ENCODE data around the gene ZBTB20.
"Not testable (repeated sequence)": the region's sequence is repeated elsewhere in the genome, so short reads cannot be mapped to it uniquely, and the experiment has no call there.

The ZBTB20 gene

DNA sequence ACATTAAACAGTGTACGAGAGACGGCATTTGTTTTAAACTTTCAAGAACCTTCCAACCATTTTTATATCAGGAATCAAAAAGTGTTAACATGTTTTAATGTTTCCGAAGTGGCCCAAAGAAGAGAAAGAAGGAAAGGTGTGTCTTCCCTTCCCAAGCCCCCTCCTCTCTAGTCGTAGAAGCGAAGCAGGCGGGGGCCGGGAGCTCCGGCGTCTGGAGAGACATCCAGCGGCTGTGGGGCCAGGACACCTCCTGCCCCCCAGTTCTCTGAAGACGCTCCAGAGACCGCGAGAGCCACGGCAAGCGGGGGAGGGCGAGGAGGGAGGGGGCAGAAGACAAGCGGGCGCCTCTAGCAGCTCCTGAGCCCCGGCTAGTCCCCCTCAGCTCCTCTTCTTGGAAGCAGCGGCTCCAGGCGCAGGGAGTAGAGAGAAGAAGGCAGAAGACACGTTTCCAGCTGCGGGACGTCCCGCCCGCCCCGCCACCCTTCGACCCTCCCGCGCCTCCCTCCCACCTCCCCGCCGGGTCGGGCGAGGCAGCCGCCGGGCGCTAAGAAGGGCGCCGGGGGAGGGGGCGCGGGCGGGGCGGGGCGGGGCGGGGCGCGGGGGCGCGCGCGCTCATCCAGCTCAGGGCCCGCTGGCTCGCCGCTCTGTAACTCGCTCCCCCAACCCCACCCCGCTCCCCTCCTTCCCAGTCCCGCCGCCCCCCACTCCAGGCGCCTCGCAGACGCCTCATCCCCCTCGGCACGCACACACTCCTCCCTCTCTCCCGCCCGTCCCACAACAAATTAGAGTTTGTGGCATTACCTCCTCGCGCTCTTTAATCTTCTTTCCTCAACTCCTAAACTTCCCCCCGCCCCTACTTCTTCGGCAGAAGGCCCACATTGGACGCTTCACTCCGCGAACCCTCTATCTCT, at the start of gene ZBTB20:
TSS of gene ZBTB20 (minus strand) at position 871 of the 911 bp plus-strand sequence.
- DNase-seq (ENCODE audit: low spot score), result peak; percentile 38

DNA sequence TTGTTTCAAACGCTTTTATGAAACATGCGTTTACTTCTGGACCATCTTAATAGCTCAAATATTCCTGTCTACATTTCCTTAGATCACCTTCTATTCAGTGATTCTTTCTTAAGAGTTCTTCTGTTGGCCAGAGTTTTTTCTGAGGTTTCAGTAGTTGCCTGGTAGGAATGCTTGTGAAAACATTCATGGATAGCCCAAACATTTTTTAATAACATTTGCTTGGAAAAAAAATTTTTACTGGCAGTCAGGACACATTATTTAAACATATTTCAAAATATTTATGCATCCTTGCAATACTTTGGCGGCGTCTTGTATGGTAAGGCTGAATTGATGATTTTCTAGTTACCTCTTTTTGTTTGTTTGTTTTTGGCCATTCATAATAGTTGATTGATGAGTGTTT, 47.4 kb upstream of the ZBTB20 start:
- DNase-seq (ENCODE audit: low spot score), result no peak

DNA sequence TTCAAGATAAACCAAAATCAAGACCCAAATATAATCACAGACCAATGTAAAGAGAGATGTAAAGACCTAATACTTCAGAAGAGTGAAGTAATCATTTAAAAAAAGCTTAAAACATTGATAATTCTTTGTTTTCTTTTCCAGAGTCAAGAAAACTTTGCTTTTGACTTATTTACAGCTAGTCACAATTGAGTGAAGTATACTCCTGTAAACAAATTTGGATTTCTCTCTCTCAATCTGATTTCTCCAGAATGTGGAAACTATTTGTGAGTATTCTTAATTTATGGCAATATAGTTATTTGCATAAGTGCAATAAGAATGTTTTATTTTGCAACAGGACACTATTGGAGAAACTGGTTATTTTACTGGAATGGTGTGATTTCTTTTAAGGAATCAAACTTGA, 43.7 kb upstream of the ZBTB20 start:
- DNase-seq (ENCODE audit: low spot score), result no peak

DNA sequence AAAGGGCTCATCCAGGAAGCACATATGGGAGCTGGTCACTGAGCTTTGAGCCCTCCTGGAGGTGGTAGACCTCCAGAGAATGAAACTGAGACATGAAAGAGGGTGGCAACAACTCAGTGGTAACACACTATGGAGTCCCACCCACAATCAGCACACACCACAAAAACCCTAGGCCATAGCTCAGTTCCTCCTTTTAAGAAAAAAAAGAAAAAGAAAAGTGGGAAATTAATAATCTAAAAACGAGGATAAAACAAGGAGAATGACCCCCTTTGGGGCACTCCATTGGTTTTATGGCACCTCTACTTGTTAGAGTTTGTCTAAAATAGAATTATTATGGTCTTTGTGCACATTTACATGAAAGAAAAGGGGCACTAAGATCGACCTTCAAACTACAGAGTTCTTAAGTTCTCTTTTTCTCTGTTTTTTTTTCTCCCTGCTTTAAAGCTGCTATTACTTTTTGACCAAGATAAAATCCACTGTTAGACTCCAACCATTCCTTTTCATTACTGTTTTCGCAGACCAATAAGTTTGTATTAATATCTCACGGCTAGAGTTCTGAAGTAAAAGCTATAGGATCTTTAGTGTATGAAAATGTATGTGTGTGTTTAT, 40.2 kb upstream of the ZBTB20 start:
- DNase-seq (ENCODE audit: low spot score), result no peak

- DNase-seq (ENCODE audit: low spot score), result no peak
Measured at GRCh38 chr3:115186351-115187148, 39.5 kb upstream of the ZBTB20 start.

- not testable (repeated sequence) for DNase-seq (ENCODE audit: low spot score)
Measured at GRCh38 chr3:115184859-115185572, 37.9 kb upstream of the ZBTB20 start.

- not testable (repeated sequence) for DNase-seq (ENCODE audit: low spot score)
Measured at GRCh38 chr3:115178930-115179329, 31.8 kb upstream of the ZBTB20 start.

GRCh38 chr3:115169808-115170207, 22.7 kb upstream of the ZBTB20 start:
- DNase-seq (ENCODE audit: low spot score), result peak; percentile 23

DNA sequence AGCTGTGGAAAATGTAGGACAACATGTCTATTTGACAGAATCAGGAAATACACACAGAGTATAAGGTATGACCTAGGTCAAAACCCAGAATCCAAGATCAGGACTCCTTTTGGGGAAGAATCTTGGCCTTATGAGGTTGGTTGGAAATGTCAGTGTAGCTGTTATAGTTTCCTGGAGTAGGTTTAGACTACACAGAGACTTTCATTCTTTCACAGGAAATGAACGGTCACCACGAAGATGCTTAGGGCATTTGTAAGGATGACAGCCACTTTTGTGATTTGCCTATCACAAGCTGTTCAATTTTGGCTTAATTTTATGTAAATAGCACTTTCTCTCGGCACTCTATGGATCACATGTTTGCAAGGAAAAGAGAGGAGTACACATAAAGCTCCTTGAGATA, 18.6 kb upstream of the ZBTB20 start:
- DNase-seq (ENCODE audit: low spot score), result no peak

DNA sequence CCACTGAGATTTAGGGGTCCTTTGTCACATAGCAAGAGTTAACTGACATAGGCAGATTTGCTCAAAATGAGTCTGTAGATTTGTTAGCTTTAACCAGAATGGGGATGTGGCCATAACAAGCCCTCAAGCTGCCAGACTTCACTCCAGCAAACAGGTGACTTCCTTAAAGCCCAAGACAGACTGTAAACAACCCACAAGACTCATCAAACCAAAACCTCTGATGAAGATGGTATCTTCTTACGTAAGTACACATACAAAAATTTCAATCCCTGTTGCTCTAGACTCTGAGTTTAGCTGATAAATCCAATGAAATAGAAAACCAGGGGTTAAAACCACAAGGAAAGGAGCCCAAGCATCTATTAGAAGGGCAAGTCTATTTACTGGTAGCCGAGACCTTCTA, 18.2 kb upstream of the ZBTB20 start:
- no peak for DNase-seq (ENCODE audit: low spot score)

DNA sequence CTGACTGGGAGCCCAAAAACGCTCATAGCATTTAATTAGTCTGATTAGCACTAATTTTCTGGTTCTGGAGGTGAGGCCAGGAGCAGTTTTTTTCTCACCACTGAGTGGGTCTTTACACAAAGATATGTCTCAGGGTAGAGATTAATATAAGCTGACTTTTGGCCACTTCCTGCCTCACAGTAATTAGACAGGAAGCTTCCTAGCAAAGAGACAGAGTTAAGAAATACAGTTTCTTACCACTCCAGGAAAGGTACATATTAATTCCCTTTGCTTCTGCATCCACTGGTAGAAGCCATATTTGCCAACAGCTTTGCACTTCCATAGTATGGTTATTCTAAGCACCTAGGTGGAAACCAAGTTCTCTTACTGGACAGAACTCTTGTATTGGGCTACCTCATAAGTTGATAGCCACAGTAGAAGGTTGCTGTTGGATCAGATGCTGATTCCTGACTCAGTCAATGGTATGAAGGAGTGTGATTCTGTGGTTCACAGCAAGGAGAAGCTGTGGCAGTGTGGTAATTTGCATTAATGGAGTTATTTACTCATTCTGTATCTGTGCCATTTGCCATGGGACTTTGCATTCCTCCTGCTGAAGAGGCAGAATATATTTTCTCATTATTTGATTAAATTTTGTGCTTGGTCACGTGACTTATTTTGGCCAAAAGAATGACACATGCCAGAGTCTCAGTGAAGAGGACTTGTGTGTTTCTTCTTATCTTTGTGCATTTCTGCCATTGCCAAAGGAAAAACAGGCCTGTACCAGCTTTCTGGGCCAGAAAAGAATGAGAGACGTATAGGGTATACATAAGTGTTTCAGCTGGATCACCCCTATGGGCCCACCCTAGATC, 17.5 kb upstream of the ZBTB20 start:
- no peak for DNase-seq (ENCODE audit: low spot score)

DNA sequence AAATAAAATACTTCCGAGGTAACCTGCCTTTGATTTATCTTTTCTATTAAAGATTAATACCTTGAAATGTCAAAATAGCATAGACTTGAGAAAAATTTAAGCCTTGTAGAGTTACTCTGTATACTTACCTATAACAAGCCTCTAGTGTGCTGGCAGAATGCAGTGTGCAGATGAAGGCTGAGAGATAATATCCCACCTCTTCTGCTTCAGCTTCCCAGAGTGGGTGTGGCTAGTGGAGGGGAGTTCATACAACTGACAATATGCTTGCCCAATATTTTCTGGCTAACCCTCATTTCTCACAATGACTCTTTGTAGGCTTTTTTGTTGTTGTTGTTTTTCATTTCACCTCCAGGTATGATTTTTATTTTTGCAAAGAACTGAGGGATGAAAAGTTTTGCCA, 15.7 kb upstream of the ZBTB20 start:
- DNase-seq (ENCODE audit: low spot score), result no peak

DNA sequence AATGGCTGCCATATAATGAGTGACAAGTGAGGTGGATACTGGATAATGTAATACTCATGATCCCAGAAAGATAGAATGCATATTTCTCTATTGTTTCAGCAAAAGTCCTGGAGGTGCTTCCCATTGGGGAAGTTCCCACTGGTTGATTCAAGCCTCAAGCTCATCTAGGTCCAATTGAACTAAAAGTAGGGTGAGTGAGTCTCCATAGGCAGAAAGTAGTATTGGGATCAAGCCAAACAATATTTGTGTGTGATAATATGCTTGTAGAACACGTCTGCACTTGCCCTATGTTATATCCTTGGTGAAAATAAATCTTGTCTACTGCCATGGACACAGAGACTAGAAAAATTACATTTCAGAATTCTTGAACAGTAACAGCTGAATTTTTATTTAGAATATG, 14.8 kb upstream of the ZBTB20 start:
- DNase-seq (ENCODE audit: low spot score), result no peak

GRCh38 chr3:115161168-115161834, 14.2 kb upstream of the ZBTB20 start:
- DNase-seq (ENCODE audit: low spot score), result no peak

DNA sequence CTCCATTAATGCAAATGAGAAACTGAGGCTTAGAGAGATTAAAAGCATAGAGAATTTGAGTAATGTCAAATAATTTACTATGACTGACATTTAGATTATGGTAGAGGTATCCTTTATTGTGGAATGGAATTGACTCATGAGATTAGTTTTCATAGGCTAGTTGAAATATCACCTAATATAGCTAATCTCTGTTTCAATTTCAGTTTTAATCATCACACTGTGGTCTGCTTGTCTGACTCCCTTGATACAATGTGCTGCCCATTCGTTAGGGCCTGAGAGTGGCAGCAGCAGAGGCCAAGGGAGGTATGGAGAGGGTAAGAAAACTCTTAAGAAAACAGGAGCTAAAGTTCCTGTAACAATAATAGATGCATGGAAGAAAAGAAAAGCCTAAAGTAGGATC, 13.2 kb upstream of the ZBTB20 start:
- DNase-seq (ENCODE audit: low spot score), result no peak

GRCh38 chr3:115156046-115156654, 9.1 kb upstream of the ZBTB20 start:
- DNase-seq (ENCODE audit: low spot score), result no peak

DNA sequence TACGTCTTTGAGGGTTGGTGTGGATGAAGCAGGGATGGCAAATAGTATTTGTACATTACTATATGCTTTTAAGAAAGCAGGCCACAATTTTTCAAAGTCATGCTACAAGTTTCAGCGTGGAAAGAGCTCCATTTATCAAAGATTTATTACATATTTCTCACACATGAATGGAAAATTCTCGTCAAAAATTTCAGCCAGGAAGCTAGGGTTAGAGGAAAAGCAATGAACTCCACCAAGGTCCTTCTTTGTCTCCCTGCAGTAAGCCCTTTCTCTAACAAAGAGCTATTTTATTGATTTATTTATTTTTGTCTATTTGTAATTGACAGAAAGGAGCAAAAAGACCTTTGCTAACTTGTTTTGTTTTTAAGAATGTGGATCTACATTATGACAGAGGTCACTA, 7.5 kb upstream of the ZBTB20 start:
- DNase-seq (ENCODE audit: low spot score), result no peak

- DNase-seq (ENCODE audit: low spot score), result no peak
Measured at GRCh38 chr3:115151921-115152320, 4.8 kb upstream of the ZBTB20 start.

DNA sequence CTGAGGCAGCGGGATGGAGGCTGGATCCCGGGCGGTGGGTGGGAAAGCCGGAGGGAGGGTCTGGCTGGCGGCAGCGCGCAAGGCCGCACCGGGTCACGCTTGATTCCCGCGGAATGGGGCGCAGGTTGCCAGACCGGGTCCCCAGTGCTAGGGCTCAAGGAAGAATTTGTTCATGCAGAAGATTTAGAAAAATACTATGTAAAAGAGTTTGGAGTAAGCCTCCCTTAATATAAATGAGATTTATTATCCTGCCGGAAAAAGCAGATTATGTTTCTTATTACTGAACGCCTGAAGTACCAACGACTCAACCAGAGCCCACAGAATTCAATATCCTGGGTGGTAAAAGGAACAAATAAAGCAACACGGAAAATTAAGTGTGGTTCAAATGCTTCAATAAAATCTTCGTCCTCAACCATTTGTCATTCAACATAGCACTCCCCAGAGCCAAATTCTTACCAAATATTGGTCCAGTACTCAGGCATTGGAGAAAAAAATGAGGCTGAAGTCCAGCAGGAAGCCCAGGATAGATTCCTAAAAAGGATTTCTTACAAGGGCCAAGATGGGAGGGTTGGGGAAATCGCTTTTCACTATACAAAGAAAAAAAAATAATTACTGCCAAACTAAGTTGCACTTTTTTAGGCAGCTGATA, 1.2 kb upstream of the ZBTB20 start:
- DNase-seq (ENCODE audit: low spot score), result no peak
